K562 (cell line): ENCODE data around the gene ZSCAN21. TPM values are rescaled to one million over a fixed set of nuclear protein-coding genes. Genes with fewer than 3 reads are reported as not detected.

Experiments used
- ARID3A ChIP-seq: IDR thresholded peaks from 2 replicates; pipeline ENCODE4 v1.6.1; 2012; ENCODE audit warnings: low read depth, low read length, improper control_type of control experiment, borderline replicate concordance
- BRD4 ChIP-seq: fragments of 200-600 bp; sonication (generic); IDR thresholded peaks from 2 replicates; pipeline ENCODE4 v1.6.1; 2017; ENCODE audit warnings: inconsistent platforms
- DNMT1 ChIP-seq: fragments of 450-650 bp; IDR thresholded peaks from 2 replicates; pipeline ENCODE4 v1.6.1; 2016; ENCODE audit warnings: antibody characterized with exemption, mild to moderate bottlenecking
- ETV5 ChIP-seq: sonication (generic); formaldehyde crosslinking; IDR thresholded peaks from 2 replicates; pipeline ENCODE4 v1.4.0; 2020; ENCODE audit warnings: low read depth, mild to moderate bottlenecking, missing genetic modification reagents
- GTF2A2 ChIP-seq: IDR thresholded peaks from 2 replicates; pipeline ENCODE4 v1.6.1; 2016; ENCODE audit warnings: mild to moderate bottlenecking, missing genetic modification characterization, missing compliant biosample characterization
- PCBP2 ChIP-seq: fragments of 200-400 bp; formaldehyde crosslinking; IDR thresholded peaks from 2 replicates; pipeline ENCODE4 v1.6.1; 2018; ENCODE audit warnings: low read length, low read depth, mild to moderate bottlenecking, moderate library complexity; ENCODE audit not compliant: poor library complexity, severe bottlenecking
- PHB ChIP-seq: fragments of 250-450 bp; sonication (Bioruptor Pico); IDR thresholded peaks from 2 replicates; pipeline ENCODE4 v1.5.0; 2021
- PML ChIP-seq: IDR thresholded peaks from 2 replicates; pipeline ENCODE4 v1.6.1; 2012; ENCODE audit warnings: low read length, inconsistent platforms
- SMARCA5 ChIP-seq: fragments of 450-650 bp; IDR thresholded peaks from 2 replicates; pipeline ENCODE4 v1.6.1; 2016
- SUPT5H ChIP-seq: fragments of 450-650 bp; IDR thresholded peaks from 2 replicates; pipeline ENCODE4 v1.6.1; 2016
- TCF15 ChIP-seq: fragments of 250-450 bp; sonication (Bioruptor Pico); IDR thresholded peaks from 2 replicates; pipeline ENCODE4 v1.8.0; 2022; ENCODE audit warnings: moderate library complexity, mild to moderate bottlenecking, inconsistent platforms
- THAP12 ChIP-seq: fragments of 250-450 bp; sonication (Bioruptor Pico); IDR thresholded peaks from 2 replicates; pipeline ENCODE4 v1.9.0; 2021; ENCODE audit warnings: mild to moderate bottlenecking, inconsistent platforms
- UBTF ChIP-seq, 2 experiments: IDR thresholded peaks; 2 replicates each; pipeline ENCODE4 v1.6.1; 2012; ENCODE audit warnings: improper control_type of control experiment in 2 of 2, low read depth in 2 of 2, low read length in 2 of 2, borderline replicate concordance in 1 of 2
- YBX1 ChIP-seq: fragments of 450-650 bp; IDR thresholded peaks from 2 replicates; pipeline ENCODE4 v1.7.1; 2016; ENCODE audit warnings: mild to moderate bottlenecking
- ZBTB12 ChIP-seq: fragments of 250-450 bp; sonication (Bioruptor Pico); IDR thresholded peaks from 2 replicates; pipeline ENCODE4 v1.4.0; 2020
- ZNF277 ChIP-seq: fragments of 250-450 bp; sonication (Bioruptor Pico); IDR thresholded peaks from 2 replicates; pipeline ENCODE4 v1.8.0; 2022; ENCODE audit warnings: inconsistent platforms, mild to moderate bottlenecking, moderate library complexity, borderline replicate concordance
- ZNF766 ChIP-seq: fragments of 200-800 bp; sonication (Bioruptor generic); conservative IDR thresholded peaks from 2 replicates; pipeline ENCODE4 v1.6.1; 2016; ENCODE audit warnings: missing genetic modification characterization, missing compliant biosample characterization
- polyA plus RNA-seq, 8 experiments: library from polyadenylated mRNA; depleted of rRNA in 4 of 8; stranded (reverse) in 5 of 8; unstranded in 3 of 8; fragments of >200 nt; fragmentation: Nextera tagmentation in 2 of 8; fragmentation: Illumina TruSeq in 1 of 8; extraction: Ambion mirVana in 2 of 8; extraction: Trizol in 1 of 8; gene quantifications; 2 replicates each; pipeline versions ENCODE4 v1.2.1 to v1.2.3, GENCODE V29; 2011 to 2014; ENCODE audit warnings: inconsistent platforms in 1 of 8, missing spikeins in 1 of 8
- total RNA-seq, 7 experiments: library from RNA; depleted of rRNA in 6 of 7; stranded (reverse); fragments of >200 nt in 6 of 7; fragmentation: Illumina TruSeq in 2 of 7; extraction: Trizol in 2 of 7; gene quantifications; 2 replicates each; pipeline versions ENCODE4 v1.2.1 to v1.2.3, GENCODE V29; 2011 to 2021; ENCODE audit warnings: low replicate concordance in 1 of 7

Gene ZSCAN21
- total and polyA plus RNA-seq, 9 of the 15 experiments (the other 6 are each of a cell fraction or from before 2014, with no cell fraction given): 5.9 to 15.5 (median 13.2) TPM

GRCh38 chr7:100049441-100050291, at the start of gene ZSCAN21 (continued):
- TF ChIP-seq PHB (CRISPR knock-in tag) (no peak), ETV5 (CRISPR knock-in tag) (peak; percentile 57), GTF2A2 (tag) (no peak), ZNF277 (CRISPR knock-in tag) (no peak), PCBP2 (no peak), SMARCA5 (no peak), UBTF (IDR thresholded peaks at IDR 0.05; ENCODE audit: borderline replicate concordance in 1 of 2, low read depth in 2 of 2, low read length in 2 of 2) (peak; percentile 25 to 59; a peak in 1 of 4 replicates), YBX1 (no peak), THAP12 (CRISPR knock-in tag) (peak; percentile 38; the same call in 1 of the 2 replicates), TCF15 (CRISPR knock-in tag) (0 out of 2 replicates have a peak, but pooled peaks have one; percentile 22), DNMT1 (no peak; the same call in 1 of the 2 replicates), SUPT5H (peak; percentile 93), ZNF766 (CRISPR knock-in tag) (peak; percentile 70), ZBTB12 (peak; percentile 93), PML (peak; percentile 76; the same call in 1 of the 2 replicates), ARID3A (no peak), BRD4 (peak; percentile 33; the same call in 1 of the 2 replicates)
